ENCODE measurements around the gene TPCN2. TPM values are rescaled to one million over a fixed set of nuclear protein-coding genes. Genes with fewer than 3 reads are reported as not detected.

TPCN2 gene
- total and polyA plus RNA-seq, 4 donors = 1.5 to 27.9 (median 23.3) TPM

DNA sequence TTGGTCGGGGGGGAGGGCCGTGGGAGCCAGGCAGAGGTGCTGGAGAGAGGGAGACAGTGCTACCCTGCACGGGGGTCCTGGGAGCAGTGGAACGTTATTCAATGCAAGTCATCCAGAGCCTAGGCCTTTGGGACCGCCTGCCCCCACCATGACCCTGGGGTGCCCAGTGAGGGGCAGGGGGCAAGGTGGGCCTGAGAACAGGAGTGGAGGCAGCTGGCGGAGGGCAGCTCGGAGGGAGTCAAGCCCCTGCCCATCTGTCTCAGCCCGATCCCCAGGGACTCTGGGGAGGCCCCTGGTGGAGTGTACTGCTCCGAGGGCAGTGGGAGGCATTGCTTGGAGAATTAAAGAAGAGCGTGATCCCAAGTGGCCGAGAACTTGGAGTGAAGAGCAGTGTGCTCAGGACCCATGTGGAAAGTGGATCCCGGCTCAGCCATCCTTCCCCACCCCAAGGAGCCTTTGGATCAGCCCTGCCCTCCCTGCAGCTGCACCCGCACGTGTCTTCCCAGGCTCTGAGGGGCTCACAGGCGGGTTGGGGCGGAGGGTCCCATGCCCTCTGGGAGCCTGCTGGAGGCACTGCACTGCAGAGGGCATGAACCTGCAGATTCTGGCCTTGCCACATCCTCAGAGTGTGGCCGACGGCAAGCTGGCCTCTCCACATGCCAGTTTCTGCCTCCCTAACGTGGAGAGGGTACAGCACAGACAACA is 73.0 kb downstream of the TPCN2 start:
- DNase-seq = no peak
- Histone ChIP-seq H3K27ac (ENCODE audit: low read depth in 1 of 2, low read length in 2 of 2) (peak overlapping the region in 1 of 2 donors; percentile 4), H3K4me1 (ENCODE audit: control insufficient read depth in 1 of 2, insufficient read depth in 2 of 2, low read length in 2 of 2) (no peaks in the 10 kb centered on the region), H3K4me3 (ENCODE audit: low read length in 2 of 2) (no peak overlapping the region), H3K9me3 (ENCODE audit: control insufficient read depth, low read length) (no peaks in the 10 kb centered on the region), H3K27me3 (ENCODE audit: control insufficient read depth in 1 of 2, insufficient read depth in 2 of 2, low read length in 1 of 2) (no peaks in the 10 kb centered on the region), H3K36me3 (ENCODE audit: control insufficient read depth in 1 of 2, insufficient read depth in 2 of 2, low read length in 1 of 2) (no peaks in the 10 kb centered on the region)
- no peak for ATAC-seq (ENCODE audit: low FRiP score)
- intact Hi-C loops (cut with DNase I) = loop anchor here (5.0 kb wide), 2 partner anchors 176 to 521 kb away; partner anchors contain the start of gene CCND1 (in 1 of the 2)
- 86 to 89% methylated on average over 19 of the region's 19 CpGs for WGBS, 2 donors

DNA sequence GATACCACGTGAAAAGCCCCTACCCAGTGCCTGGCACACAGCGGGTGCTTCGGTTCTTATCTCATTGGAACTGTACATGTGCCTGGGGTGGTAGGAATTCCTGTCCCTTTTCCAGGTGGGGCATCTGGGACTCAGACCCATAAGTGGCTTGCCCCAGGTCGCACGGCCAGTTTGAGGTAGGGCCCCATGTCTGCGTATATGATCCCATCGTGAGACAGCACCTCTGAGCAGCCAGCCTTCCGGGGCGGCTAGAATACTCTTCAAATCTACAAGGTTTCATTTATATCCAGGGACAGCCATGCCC is 73.5 kb downstream of the TPCN2 start:
- Histone ChIP-seq H3K9me3 (ENCODE audit: control insufficient read depth, low read length) (no peaks in the 10 kb centered on the region), H3K27me3 (ENCODE audit: control insufficient read depth in 1 of 2, insufficient read depth in 2 of 2, low read length in 1 of 2) (no peaks in the 10 kb centered on the region), H3K27ac (ENCODE audit: low read depth in 1 of 2, low read length in 2 of 2) (peak overlapping the region in 1 of 2 donors; percentile 4), H3K4me3 (ENCODE audit: low read length in 2 of 2) (no peak overlapping the region), H3K36me3 (ENCODE audit: control insufficient read depth in 1 of 2, insufficient read depth in 2 of 2, low read length in 1 of 2) (no peaks in the 10 kb centered on the region), H3K4me1 (ENCODE audit: control insufficient read depth in 1 of 2, insufficient read depth in 2 of 2, low read length in 2 of 2) (no peaks in the 10 kb centered on the region)
- DNase-seq (no peak), ATAC-seq (ENCODE audit: low FRiP score) (no peak)
- intact Hi-C loops (cut with DNase I) = loop anchor here (5.0 kb wide), 2 partner anchors 175 to 520 kb away; partner anchors contain the start of gene CCND1 (in 1 of the 2)
- WGBS, 2 donors = 78 to 85% methylated on average over 9 of the region's 9 CpGs

DNA sequence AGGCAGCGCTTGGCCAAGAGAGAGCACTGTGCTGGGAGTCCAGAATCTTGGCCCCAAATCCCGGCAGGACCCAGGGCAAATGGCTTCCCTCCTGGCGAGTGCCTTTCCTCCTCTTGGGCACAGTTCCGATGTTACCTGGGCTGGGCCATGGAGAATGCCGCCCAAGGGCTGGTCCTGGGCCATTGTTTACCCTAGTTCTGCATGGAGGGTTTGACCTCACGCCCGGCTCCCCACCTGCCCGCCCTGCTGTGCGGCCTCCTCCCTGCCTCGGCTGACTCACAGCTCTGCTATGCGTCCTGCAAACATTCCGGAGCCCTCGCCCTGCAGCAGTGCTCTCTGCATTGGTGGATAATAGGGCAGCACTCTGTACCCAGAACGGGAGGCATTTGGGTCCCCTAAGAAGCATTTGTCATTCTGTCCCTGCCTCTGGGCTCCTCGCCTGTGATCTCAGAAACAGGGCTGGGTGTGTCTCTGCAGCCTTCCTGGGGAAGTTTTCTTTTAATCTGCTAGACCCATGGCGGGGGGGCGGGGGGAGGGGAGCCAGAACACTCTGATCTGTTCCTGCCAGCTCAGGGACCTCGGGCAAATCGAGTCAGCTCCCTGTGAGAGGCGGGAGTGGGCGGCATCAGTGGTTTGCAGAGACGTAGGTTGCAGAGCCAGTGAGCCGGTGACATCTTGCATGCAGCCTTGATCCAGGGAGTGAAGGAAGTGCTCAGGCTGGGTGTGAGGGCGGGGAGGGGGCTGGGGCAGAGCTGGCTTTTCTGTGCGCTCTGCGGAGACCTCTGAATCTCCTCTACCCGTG is 74.1 kb downstream of the TPCN2 start:
- H3K27ac ChIP-seq (ENCODE audit: low read depth in 1 of 2, low read length in 2 of 2) = peak overlapping the region in 1 of 2 donors; percentile 11

DNA sequence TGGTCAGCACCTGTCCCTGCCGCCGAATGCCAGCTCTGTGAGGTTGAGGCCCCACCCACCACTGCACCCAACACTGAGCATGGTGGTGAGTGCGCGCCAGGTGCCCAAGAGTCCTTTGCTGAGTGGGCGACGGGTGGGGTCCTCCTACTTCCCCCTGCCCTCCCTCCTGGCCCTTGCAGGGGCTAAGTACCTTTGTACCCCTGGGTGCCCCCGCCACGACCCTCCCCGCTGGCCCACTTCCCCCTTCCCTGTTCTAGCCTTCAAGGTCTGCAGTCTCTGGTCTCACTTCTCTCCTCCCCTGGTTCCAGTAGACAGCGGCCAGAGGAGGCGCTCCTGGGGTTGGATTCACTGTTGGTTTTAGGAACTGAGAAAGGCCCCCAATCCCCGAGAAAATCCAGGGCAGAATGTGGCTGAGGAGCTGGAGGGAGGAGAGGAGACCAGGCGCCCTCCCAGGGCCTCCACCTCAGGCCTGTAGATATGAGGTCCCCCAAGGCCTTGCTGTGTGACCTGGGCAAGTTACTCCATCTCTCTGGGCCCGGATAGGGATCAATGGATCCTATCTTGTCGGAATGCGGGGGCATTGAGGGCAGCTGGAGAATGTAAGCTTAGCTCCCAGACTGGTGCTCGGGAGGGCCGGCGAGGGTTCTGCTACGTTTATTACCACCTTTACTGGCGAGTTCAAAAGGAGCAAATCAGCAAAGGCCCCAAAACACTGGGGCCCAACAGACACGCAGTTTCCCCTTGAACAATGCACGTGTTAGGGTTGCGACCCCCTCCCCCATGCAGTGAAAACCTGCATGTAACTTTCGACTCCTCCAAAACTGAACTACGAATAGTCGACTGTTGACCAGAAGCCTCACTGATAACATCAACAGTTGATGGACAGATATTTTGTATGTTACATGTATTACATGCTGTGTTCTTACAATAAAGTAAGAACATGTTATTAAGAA is 75.1 kb downstream of the TPCN2 start:
- 88 to 89% methylated on average over 27 of the region's 27 CpGs for WGBS, 2 donors
- H3K27ac ChIP-seq (ENCODE audit: low read depth in 1 of 2, low read length in 2 of 2) = peak overlapping the region in 1 of 2 donors; percentile 11
- no peaks in the 10 kb centered on the region for H3K27me3 ChIP-seq (ENCODE audit: control insufficient read depth in 1 of 2, insufficient read depth in 2 of 2, low read length in 1 of 2)
- no peaks in the 10 kb centered on the region for H3K9me3 ChIP-seq (ENCODE audit: control insufficient read depth, low read length)
- no peak overlapping the region for H3K4me3 ChIP-seq (ENCODE audit: low read length in 2 of 2)
- H3K36me3 ChIP-seq (ENCODE audit: control insufficient read depth in 1 of 2, insufficient read depth in 2 of 2, low read length in 1 of 2) = no peaks in the 10 kb centered on the region
- intact Hi-C loops (cut with DNase I) = loop anchor here (5.0 kb wide), 2 partner anchors 173 to 518 kb away; partner anchors contain the start of gene CCND1 (in 1 of the 2)
- no peak for ATAC-seq (ENCODE audit: low FRiP score)
- no peak for DNase-seq
- H3K4me1 ChIP-seq (ENCODE audit: control insufficient read depth in 1 of 2, insufficient read depth in 2 of 2, low read length in 2 of 2) = peaks cover 0 to 2% of the 10 kb centered on the region in 2 donors

More for the DNA sequence above, 74.1 kb downstream of the TPCN2 start:
- Histone ChIP-seq H3K9me3 (ENCODE audit: control insufficient read depth, low read length) (no peaks in the 10 kb centered on the region), H3K4me3 (ENCODE audit: low read length in 2 of 2) (no peak overlapping the region), H3K27me3 (ENCODE audit: control insufficient read depth in 1 of 2, insufficient read depth in 2 of 2, low read length in 1 of 2) (no peaks in the 10 kb centered on the region), H3K36me3 (ENCODE audit: control insufficient read depth in 1 of 2, insufficient read depth in 2 of 2, low read length in 1 of 2) (no peaks in the 10 kb centered on the region), H3K4me1 (ENCODE audit: control insufficient read depth in 1 of 2, insufficient read depth in 2 of 2, low read length in 2 of 2) (peaks cover 0 to 2% of the 10 kb centered on the region in 2 donors)
- intact Hi-C loops (cut with DNase I) = loop anchor here (5.0 kb wide), 2 partner anchors 174 to 519 kb away; partner anchors contain the start of gene CCND1 (in 1 of the 2)
- 9 to 12% methylated on average over 27 of the region's 27 CpGs for WGBS, 2 donors
- ATAC-seq (ENCODE audit: low FRiP score) = peak; percentile 76
- peak; percentile 78 to 91 for DNase-seq

DNA sequence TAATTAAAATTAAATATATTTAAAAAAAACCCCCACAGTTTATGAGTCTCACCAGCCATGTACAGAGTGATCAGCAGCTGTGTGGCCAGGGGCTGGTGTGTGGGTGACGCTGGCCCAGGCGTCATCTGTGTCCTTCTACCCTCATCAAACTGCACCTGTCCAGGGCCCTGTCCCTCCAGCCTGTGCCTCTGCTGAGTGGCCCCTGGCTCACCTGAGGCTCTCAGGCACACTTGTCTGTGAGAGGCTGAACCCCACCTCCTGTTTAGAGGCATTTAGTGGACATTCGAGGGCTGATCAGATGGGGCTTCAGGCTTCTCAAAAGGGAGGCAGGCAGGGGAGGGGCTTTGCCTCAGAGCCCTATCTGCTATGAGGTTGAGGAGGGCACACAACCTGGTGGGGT is 77.1 kb downstream of the TPCN2 start:
- peaks cover 0 to 2% of the 10 kb centered on the region in 2 donors for H3K4me1 ChIP-seq (ENCODE audit: control insufficient read depth in 1 of 2, insufficient read depth in 2 of 2, low read length in 2 of 2)
- no peak for ATAC-seq (ENCODE audit: low FRiP score)
- H3K4me3 ChIP-seq (ENCODE audit: low read length in 2 of 2) = no peak overlapping the region
- no peak overlapping the region for H3K27ac ChIP-seq (ENCODE audit: low read depth in 1 of 2, low read length in 2 of 2)
- no peaks in the 10 kb centered on the region for H3K9me3 ChIP-seq (ENCODE audit: control insufficient read depth, low read length)
- intact Hi-C loops (cut with DNase I) = loop anchor here in 1 of 2 donors (2.0 kb wide), 1 partner anchor 169 kb away; the partner anchor contains the start of gene MYEOV
- no peaks in the 10 kb centered on the region for H3K27me3 ChIP-seq (ENCODE audit: control insufficient read depth in 1 of 2, insufficient read depth in 2 of 2, low read length in 1 of 2)
- no peaks in the 10 kb centered on the region for H3K36me3 ChIP-seq (ENCODE audit: control insufficient read depth in 1 of 2, insufficient read depth in 2 of 2, low read length in 1 of 2)
- no peak for DNase-seq
- 81 to 86% methylated on average over 3 of the region's 3 CpGs for WGBS, 2 donors

DNA sequence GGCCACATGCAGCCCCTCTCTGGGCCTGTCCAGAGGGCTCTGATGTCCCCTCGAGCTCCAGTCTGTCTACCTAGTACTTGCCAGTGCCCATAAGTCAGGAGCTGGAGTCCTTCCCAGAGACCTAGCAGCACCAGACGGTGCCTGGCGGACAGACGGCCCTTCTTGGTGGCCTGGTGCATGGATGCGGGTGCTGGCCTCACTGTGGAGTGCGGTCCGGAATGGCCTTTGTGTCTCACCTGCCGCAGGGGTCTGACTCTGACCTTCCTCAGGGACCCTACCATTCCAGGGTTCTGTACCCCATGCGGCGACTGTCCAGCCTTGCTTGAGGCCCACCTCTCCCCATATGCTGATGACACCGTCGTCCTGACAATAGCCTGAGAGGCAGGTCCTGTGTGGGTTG is 77.6 kb downstream of the TPCN2 start:
- Histone ChIP-seq H3K36me3 (ENCODE audit: control insufficient read depth in 1 of 2, insufficient read depth in 2 of 2, low read length in 1 of 2) (no peaks in the 10 kb centered on the region), H3K27me3 (ENCODE audit: control insufficient read depth in 1 of 2, insufficient read depth in 2 of 2, low read length in 1 of 2) (no peaks in the 10 kb centered on the region), H3K27ac (ENCODE audit: low read depth in 1 of 2, low read length in 2 of 2) (peak overlapping the region in 1 of 2 donors; percentile 55), H3K4me1 (ENCODE audit: control insufficient read depth in 1 of 2, insufficient read depth in 2 of 2, low read length in 2 of 2) (peaks cover 0 to 2% of the 10 kb centered on the region in 2 donors), H3K9me3 (ENCODE audit: control insufficient read depth, low read length) (no peaks in the 10 kb centered on the region), H3K4me3 (ENCODE audit: low read length in 2 of 2) (no peak overlapping the region)
- intact Hi-C loops (cut with DNase I) = loop anchor here in 1 of 2 donors (2.0 kb wide), 1 partner anchor 169 kb away; the partner anchor contains the start of gene MYEOV
- 58 to 59% methylated on average over 12 of the region's 12 CpGs for WGBS, 2 donors
- ATAC-seq (ENCODE audit: low FRiP score) = no peak
- no peak for DNase-seq

DNA sequence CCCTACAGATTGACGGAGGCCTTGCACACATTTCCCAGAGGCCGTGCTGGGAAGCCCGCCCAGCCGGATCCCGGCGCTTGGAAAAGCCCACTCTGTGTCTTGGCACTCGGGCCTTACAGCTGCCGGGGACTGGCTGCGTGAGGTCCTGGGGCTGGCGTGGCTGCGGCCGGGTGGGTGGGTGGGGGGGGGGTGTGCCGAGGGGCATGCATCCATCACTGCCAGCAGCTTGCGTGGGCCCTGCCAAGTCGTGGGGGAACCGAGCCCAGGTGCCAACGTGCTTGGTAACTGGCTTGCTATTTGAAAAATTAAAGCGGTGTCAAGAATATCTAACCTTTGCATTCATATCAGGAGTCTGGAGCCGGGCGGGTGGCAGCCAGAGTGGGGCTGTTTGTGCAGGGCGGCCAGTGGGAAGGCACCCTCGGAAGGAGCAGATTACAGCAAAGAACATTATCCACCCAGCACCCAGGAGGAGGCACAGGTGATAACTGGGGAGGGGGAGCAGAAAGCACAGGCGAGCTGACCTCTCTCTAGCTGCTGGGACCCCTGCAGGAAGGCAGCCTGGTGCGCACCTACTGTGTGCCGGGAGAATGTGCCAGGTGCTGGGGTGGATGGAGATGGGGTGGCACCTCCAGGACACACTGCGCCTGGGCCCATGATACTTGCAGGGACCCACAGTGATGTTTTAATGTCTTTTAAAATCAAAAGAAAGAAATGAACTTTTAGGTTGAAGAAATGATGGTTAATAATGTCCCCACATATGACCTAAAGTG is 78.5 kb downstream of the TPCN2 start:
- Histone ChIP-seq H3K9me3 (ENCODE audit: control insufficient read depth, low read length) (no peaks in the 10 kb centered on the region), H3K36me3 (ENCODE audit: control insufficient read depth in 1 of 2, insufficient read depth in 2 of 2, low read length in 1 of 2) (no peaks in the 10 kb centered on the region), H3K27me3 (ENCODE audit: control insufficient read depth in 1 of 2, insufficient read depth in 2 of 2, low read length in 1 of 2) (no peaks in the 10 kb centered on the region), H3K27ac (ENCODE audit: low read depth in 1 of 2, low read length in 2 of 2) (peak overlapping the region; percentile 2 to 55), H3K4me3 (ENCODE audit: low read length in 2 of 2) (no peak overlapping the region), H3K4me1 (ENCODE audit: control insufficient read depth in 1 of 2, insufficient read depth in 2 of 2, low read length in 2 of 2) (peaks cover 0 to 2% of the 10 kb centered on the region in 2 donors)
- WGBS, 2 donors = 19 to 22% methylated on average over 25 to 26 of the region's 26 CpGs
- DNase-seq (peak; percentile 77 to 84), ATAC-seq (ENCODE audit: low FRiP score) (no peak)
- intact Hi-C loops (cut with DNase I) = loop anchor here in 1 of 2 donors (2.0 kb wide), 1 partner anchor 168 kb away; the partner anchor contains the start of gene MYEOV

Data from aorta (tissue), 5 donors.